ENCODE results near the gene GPX7.
"Not testable (repeated sequence)": the region's sequence is repeated elsewhere in the genome, so short reads cannot be mapped to it uniquely, and the experiment has no call there.

The GPX7 gene

DNA sequence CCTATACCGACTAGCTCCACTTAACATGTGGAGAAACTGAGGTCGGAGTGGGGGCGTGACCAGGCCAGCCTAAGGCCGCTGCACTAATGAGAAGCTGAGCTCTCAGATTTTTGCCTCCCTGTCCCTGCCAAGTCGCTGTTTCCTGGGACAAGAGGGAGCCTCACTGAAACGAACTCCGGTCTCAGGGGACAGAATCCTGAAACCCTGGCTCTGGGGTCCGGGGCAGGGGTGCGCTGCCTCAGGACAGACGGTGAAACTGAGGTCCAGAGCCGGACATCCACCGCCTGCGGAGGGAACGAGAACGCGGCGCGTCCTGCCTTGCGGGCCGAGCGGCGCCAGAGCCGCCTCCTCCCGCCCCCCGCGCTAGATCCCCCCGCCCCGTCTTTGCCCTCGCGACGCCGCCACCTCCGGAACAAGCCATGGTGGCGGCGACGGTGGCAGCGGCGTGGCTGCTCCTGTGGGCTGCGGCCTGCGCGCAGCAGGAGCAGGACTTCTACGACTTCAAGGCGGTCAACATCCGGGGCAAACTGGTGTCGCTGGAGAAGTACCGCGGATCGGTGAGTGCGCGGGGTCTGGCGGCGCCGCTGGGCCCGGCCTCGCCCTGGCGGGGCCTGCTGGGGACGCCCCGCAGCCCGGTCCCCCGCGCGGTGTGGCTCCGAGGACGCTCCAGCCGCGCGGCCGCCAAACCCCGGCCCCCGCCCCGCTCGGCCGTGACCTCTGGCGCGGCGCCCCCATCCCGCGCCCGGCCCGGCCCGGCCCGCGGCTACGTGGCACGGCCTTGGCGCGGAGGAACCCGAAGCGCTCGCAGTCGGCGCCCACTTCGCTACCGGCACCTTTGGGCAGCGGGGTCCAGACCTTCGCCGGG is at the start of gene GPX7:
Gene GPX7 (plus strand): TSS at position 381 of the 865 bp plus-strand sequence. CDS start 39 bp downstream, at position 420.
- peak; percentile 76 for DNase-seq

GRCh38 chr1:52552505-52553361 is 49.4 kb upstream of the GPX7 start, which contains the start of gene TUT4:
Gene TUT4, minus strand, starts transcription at chr1:52553092. Its CDS starts 26,812 bp downstream, at chr1:52526280.
- DNase-seq, result peak; percentile 83

GRCh38 chr1:52553362-52554266 is 48.6 kb upstream of the GPX7 start:
- peak; percentile 94 for DNase-seq

GRCh38 chr1:52554267-52554640 is 47.9 kb upstream of the GPX7 start:
- no peak for DNase-seq

GRCh38 chr1:52554756-52555155 is 47.4 kb upstream of the GPX7 start:
- DNase-seq, result no peak

DNA sequence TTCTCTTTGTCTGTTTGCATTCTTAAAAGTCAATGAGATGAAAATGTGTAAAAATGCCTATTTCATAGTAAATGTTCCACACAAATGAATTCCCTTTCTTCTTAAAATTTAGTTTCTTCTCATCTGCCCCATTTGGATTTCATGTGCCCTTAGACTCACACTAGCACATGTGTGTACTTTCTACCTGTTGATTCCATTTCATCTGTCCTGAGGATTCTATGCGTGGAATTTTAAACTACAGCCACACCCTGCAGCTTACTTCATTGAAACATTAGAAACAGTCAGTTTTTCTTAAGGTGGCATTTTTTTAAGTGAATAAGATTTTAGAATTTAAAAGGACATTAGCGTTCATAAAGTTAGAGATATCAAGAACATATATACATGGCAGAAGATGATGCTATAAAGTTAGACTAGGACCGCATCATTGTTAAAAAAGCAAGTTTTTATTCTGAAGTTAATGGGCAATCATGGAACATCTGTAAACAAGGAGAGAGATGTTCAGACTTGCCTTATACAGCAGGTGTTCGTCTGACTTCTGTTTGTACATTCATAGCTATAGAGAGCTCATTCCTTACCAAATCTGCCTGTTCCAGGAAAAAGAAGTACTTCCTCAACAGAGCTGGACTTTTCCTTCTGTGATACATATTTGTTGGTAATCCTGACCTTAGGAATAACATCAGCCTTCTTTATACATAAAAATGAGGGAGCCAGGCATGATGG is 45.4 kb upstream of the GPX7 start:
- DNase-seq, result no peak

- no peak for DNase-seq
Observed at GRCh38 chr1:52558941-52559340, 43.2 kb upstream of the GPX7 start.

GRCh38 chr1:52559875-52560274 is 42.3 kb upstream of the GPX7 start:
- no peak for DNase-seq

DNA sequence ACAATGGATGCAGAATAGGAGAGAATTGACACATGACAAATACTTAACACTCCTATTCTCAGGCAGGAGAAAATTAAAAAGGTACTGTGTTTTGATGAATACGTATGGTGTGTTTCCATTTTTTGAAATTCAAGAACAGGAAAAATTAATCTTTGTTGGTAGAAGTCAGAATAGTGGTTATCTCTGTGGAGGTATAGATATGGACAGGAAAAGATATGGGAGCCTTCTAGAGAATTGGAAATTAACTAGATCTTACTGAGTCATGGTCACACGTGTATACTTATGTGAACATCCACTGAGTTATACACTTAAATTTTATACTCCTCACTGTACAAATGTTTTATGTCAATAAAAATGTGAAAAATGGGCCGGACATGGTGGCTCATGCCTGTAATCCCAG is 39.4 kb upstream of the GPX7 start:
- DNase-seq, result no peak

DNA sequence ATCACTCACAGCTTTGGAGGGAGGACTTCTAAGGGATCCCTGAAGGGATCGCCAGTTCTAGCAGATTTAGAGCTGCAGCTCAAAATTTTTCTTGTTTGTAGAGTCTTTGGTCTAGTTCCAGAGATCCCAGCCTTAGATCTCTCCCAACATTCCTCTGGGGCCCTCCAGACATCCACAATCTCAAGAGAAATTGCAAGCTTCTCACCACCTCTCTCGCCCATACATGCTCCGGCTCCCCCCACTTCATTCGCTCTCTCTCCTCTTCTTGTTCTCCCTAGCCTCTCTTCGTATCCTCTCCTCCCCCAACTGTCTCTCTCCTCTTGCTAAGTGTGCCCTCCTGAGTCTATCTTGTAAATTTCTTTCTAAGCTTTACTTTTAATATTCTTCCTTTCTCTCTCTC is 34.2 kb upstream of the GPX7 start:
- DNase-seq, result no peak

DNA sequence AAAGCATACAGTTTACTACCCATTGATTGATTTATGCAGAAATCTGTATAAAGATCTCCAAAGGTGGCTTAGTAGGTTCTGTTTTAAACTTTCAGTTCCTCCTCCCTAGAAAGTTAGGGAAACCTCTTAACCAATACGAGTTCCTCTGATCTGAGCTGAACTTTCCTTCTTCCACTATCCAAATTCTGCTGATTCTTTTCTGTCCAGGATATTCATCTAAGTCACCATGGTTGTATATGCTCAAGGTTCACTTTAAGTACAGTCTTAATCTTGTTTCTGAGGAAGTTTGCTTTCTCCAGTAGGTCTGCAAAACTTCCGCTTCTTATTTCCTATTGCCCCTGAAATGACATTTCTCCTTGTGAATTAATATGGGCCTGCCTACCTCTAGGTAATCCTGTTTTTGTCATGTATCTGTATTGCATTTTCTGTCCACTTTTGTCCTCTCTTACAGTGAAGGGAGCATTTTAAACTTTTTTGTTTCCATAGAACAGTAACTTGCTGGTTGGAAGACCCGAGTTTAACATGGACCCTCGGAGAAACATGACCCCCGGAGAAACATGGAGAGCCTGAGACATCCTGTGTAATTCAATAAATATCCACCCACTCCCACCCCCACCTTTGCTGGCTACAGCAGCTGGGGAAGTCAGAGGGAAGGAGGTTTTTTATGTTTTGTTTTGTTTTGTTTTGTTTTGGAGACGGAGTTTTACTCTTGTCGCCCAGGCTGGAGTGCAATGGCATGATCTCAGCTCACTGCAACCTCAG is 32.5 kb upstream of the GPX7 start:
- no peak for DNase-seq

DNA sequence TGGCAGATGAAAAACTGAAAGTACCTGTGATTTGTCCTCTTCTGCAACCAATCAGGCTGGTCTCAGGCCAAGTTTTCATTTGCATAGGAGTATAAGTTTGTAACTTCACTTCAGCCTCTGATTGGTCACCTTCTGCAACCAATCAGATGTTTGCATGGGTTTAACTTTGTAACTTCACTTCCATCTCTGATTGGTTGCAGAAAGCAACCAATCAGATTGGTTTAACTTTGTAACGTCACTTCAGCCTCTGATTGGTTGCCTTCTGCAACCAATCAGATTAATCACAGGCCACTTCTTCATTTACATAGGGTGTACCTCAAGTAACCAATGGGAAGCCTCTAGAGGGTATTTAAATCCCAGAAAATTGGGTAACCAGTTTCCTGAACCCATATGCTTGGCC is 30.4 kb upstream of the GPX7 start:
- no peak for DNase-seq

- no peak for DNase-seq
Observed at GRCh38 chr1:52572387-52572786, 29.8 kb upstream of the GPX7 start.

DNA sequence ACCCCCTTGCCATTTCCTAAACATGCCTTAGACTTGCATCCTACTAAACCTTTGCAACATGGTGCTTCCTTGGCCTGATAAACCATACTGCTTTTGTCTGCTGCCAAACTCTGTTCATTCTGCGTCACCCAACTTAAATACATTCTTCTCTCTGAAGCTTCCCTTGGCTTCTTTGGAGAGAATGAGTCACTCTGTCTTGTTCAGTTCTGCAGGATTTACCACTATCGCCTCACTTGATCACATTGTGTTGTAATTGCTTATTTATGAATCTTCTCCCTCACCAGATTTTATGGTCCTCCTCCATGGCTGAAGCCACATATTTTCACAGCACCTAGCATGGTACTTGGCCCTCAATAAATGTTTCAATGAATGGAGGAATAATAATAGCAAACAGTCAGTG is 27.6 kb upstream of the GPX7 start:
- no peak for DNase-seq

DNA sequence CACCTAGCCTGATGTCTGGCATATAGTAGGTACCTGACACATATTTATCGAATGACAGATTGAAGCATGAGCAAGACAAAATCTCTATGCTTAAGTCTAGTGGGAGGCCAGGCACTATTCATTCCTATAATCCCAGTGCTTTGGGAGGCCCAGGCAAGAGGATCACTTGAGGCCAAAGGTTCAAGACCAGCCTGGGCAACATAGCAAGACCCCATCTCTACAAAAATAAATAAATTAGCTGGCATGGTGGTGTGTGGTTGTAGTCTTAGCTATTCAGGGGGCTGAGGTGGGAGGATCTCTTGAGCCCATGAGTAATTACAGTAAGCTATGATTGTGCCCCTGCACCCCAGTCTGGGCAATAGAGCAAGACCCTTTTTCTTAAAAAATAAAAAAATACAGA is 26.1 kb upstream of the GPX7 start:
- DNase-seq, result no peak

DNA sequence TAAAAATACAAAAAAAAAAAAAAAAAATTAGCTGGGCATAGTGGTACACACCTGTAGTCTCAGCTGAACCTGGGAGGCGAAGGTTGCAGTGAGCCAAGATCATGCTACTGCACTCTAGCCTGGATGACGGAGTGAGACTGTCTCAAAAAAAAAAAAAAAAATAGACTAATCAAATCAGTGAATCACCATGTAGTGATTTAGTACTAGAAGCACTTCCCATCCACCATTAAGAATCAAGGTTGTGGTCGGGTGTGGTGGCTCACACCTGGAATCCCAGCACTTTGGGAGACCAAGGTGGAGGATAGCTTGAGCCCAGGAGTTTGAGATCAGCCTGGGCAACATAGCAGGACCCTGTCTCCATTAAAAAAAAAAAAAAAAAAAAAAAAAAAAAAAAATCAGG is 24.1 kb upstream of the GPX7 start:
- DNase-seq, result not testable (repeated sequence)

DNA sequence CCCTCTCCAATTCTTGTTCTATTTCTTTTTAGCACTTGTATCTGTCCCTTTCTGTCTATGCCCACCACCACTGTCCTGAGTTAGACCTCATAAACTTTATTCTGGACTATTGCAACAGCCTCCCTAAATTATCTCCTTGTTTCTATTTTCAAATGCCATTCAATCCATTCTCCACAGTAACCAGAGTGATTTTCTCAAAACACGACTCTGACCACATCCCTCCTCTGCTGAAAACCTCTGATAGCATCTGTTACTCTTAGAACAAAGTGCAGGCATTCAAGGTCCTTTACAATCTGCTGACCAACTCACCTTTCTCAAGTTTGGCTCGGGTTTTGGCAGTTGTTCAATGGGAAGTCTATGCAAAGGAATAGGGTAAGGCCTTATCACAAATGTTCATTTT is 22.8 kb upstream of the GPX7 start:
- no peak for DNase-seq

DNA sequence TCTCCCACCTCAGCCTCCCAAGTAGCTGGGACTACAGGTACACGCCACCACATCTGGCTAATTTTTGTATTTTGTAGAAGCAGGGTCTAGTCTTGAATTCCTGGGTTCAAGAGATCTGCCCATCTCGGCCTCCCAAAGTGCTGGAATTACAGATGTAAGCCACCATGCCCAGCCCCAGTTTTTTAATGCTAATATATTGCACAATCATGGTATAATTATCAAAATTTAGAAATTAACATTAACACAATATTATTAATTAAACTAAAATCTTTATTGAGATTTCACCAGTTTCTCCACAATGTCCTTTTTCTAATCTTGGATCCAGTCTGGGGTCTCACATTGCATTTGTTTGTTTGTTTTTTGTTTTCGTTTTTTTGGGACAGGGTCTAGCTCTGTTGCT is 21.9 kb upstream of the GPX7 start:
- DNase-seq, result no peak

GRCh38 chr1:52582116-52582696 is 20.0 kb upstream of the GPX7 start:
- DNase-seq, result no peak

- no peak for DNase-seq
Observed at GRCh38 chr1:52585474-52585873, 16.7 kb upstream of the GPX7 start.

GRCh38 chr1:52588027-52588426 is 14.1 kb upstream of the GPX7 start:
- DNase-seq, result no peak

Measured in CD4-positive, alpha-beta T cell treated with Interleukin-6 for 4 hours (primary cell).